Skin epidermis (tissue), 12 donors: ENCODE data around the gene TEDDM1.
"Not testable (repeated sequence)": the region's sequence is repeated elsewhere in the genome, so short reads cannot be mapped to it uniquely, and the experiment has no call there.

Source experiments
- H3K27ac ChIP-seq, 21 experiments: fragments of 200-600 bp; sonication (generic) in 11 of 21; one replicate each; pipeline ENCODE4 v1.5.0; 2020; ENCODE audit warnings: mild to moderate bottlenecking in 3 of 21, inconsistent platforms in 2 of 21, moderate library complexity in 2 of 21
- H3K4me3 ChIP-seq, 7 experiments: fragments of 200-600 bp; sonication (generic) in 2 of 7; one replicate each; pipeline ENCODE4 v1.5.0; 2020; ENCODE audit warnings: inconsistent platforms in 2 of 7, mild to moderate bottlenecking in 2 of 7, moderate library complexity in 1 of 7

The TEDDM1 gene

GRCh38 chr1:182384387-182384960 lies 16.0 kb downstream of the TEDDM1 start:
- Histone ChIP-seq H3K27ac (no peak overlapping the region), H3K4me3 (no peak overlapping the region)

DNA sequence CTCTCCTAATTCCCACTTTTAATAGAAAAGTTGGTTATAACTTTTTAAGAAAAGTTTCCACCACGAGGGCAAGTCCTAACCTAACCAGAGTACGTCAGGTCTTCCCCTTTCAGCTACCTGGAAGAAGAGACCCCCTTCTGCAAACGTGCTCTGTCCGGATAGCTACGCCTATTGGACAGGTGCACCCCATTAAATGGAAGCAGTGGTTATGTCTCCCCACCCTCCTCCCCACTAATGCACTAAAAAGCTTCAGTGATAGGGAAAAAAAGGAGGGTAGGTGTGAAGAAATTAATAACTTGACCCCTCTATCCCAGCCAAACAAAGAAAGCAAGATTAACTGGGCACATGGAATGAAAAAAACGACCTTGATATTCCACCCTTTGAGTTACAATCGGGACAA lies 16.5 kb downstream of the TEDDM1 start:
- no peak overlapping the region for H3K27ac ChIP-seq
- no peak overlapping the region for H3K4me3 ChIP-seq

DNA sequence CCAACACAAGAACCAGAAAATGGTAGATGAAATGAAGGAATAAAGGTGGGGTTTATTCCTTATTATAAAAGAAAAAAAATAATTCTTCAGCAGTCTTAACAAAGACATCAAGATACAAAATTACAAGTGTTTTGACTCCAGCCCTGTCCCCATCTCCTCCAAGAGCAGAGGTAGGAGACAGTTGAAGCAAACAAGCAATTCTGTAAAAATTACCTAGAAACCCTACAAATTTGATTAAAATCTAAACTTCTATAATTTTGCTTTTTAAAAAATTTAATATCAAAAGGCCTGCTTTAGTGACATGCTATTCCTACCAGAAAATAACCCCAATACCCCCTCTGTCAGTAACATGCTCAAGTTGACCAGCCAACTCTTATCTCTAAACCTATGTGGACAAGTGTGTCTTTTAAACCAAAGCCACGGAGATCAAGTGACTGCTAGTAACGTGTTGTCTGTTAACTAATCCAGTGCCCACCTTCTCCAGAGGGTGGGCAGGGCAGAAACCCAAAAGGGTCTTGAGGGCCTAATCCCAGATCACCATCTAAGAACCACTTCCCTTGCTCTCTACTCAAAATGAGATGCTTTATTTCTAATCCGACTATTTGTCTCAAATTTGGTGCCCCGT lies 17.3 kb downstream of the TEDDM1 start:
- no peak overlapping the region for H3K27ac ChIP-seq

DNA sequence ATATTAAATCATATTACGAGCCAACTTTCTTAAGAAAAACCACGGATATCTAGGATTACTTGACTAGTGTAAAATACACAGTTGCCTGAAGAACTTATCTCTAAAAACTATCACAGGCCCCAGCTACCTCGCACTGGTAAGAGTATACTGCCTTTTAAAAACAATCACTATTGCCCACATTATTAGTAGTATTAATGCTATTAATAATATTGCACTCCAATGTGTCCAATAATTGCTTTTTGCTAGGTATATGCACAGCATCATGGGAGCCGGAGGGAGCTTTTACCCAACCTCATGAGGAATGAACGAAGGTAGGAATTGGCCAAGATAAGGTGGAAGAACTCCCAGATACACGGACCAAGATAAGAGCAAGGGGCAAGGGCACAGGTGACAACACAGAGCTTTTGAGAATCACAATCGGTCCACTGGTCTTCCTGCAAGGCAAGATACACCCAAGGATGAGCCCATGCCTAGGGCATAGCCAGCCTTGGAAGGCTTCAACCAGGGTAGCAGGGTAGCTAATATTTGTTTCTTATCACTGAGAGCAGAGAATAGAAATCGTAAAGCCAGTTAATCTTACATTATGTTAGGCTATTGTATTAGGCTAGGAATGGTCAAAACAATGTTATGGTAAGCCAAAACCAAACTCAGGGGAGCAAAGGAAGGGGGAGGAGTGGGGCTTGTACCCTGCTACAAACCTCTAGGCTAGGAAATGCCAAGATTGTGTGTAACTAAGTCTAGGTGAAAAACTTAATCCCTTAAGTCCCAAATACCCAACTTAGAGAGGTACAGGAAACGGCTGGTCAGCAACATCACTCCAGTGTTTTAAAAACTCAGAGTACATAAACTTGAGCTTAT lies 18.3 kb downstream of the TEDDM1 start:
- Histone ChIP-seq H3K4me3 (no peak overlapping the region), H3K27ac (peak overlapping the region in 1 of 21 experiments; percentile 20)

More for the DNA sequence above, 17.3 kb downstream of the TEDDM1 start:
- no peak overlapping the region for H3K4me3 ChIP-seq

- Histone ChIP-seq H3K4me3 (no peak overlapping the region), H3K27ac (peak overlapping the region in 1 of 21 experiments; percentile 49)
These were observed 20.3 kb downstream of the TEDDM1 start for GRCh38 chr1:182380199-182380598.

GRCh38 chr1:182379781-182380180 lies 20.7 kb downstream of the TEDDM1 start:
- not testable (repeated sequence) for H3K4me3 ChIP-seq, H3K27ac ChIP-seq

DNA sequence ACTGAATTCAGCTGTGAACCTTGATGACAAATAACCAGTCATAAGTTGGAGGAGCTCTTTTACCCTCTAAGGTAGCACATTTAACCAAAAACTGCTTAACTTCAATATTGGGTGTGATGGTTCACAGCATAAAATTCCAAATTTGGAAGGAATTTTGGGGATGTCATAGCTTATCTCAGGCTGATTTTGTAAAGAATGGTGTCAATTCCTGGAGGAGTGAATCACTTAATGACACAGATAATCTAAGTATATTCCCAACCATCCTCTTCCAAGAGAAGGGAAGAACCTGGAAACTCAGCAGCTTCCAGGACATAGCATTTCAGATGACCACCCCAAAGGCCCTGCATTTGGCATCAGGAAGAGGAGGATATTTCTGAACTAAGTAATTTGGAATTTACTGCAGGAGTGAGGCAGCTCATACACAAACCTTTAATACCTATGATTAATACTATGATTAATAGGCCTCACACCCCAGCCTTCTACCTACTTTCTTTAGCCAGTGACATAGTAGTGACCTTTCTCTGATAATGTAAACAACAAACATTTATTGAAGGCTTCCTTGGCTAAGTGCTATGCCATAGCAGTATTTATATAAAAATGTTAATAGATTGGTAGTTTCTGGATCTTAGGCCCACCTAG lies 23.4 kb downstream of the TEDDM1 start:
- no peak overlapping the region for H3K4me3 ChIP-seq

DNA sequence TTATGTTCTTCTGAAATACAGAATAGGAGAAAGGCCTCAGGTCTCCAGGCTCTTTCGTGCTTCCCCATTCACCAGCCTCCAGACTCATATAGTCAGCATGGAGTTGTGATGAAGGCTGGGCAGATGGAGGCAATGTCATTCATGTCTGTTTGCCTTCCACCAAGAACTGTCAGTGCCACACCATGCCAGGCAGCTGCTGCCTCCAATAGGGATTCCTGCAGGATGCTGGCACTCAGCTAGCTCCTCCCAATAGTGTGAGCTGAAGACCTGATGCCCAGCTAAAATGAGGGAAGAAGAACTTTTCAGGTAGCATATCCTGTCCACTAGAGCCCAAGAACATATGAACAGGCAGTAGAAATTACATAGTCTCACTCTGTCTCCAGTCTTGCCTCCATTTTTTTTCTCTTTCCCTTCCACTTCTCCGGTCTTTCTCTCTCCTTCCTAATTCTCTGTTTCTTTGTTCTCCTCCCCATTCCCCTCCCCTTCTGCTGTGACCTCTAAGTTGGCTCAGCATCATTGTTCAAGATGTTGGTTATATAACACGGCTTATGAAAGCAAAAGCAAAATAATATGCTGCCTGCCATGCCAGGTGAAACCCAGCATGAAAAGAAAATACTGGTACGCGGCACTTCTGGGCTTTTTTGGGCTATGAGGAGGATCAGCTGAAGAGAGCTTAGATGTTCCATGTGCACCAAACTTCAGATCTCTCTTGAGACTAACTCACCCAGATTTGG lies 26.2 kb downstream of the TEDDM1 start:
- H3K27ac ChIP-seq: peak overlapping the region in 1 of 21 experiments; percentile 20

More for the DNA sequence above, 23.4 kb downstream of the TEDDM1 start:
- no peak overlapping the region for H3K27ac ChIP-seq

DNA sequence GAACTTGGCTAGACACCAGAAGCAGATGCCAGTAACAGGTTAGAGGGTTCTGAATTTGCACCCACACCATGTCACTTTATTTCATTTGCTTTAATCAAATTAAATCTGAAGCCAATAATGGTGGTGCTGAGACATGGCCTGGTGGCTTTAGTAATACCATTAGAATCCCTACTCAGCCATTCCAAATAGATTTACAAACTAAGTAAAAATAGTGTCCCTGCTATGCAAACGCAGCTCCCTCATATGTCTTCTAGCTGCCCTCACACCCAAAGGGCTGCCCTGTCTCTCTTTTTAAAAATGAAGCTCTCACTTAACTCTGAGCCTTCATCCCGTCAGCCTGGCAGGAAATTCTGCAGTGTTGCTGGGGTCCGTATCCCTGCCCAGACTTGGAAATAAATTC lies 29.9 kb downstream of the TEDDM1 start:
- no peak overlapping the region for H3K4me3 ChIP-seq
- H3K27ac ChIP-seq: no peak overlapping the region

More for the DNA sequence above, 26.2 kb downstream of the TEDDM1 start:
- no peak overlapping the region for H3K4me3 ChIP-seq

DNA sequence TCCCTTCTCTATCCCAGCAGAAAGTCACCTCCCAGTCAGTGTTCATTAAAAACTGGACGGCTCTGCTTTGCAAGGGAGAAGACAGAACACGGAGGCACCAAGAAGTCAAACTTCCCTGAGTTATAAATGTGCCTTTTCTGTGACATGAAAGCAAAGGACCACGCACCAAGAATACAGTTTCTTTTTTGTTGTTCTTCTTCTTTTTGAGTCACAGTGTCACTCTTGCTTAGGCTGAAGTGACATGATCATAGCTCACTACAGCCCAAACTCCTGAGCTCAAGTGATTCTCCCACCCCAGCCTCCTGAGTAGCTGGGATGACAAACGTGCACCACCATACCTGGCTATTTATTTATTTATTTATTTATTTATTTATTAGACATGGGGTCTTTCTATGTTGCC lies 31.6 kb downstream of the TEDDM1 start:
- H3K4me3 ChIP-seq: no peak overlapping the region
- peak overlapping the region in 2 of 21 experiments; percentile 20 to 44 for H3K27ac ChIP-seq

- peak overlapping the region in 1 of 21 experiments; percentile 44 for H3K27ac ChIP-seq
- no peak overlapping the region for H3K4me3 ChIP-seq
These were observed 32.1 kb downstream of the TEDDM1 start for GRCh38 chr1:182368358-182368757.

GRCh38 chr1:182367926-182368325 lies 32.5 kb downstream of the TEDDM1 start:
- no peak overlapping the region for H3K27ac ChIP-seq
- no peak overlapping the region for H3K4me3 ChIP-seq

GRCh38 chr1:182366596-182366995 lies 33.9 kb downstream of the TEDDM1 start:
- H3K4me3 ChIP-seq: no peak overlapping the region
- H3K27ac ChIP-seq: no peak overlapping the region

DNA sequence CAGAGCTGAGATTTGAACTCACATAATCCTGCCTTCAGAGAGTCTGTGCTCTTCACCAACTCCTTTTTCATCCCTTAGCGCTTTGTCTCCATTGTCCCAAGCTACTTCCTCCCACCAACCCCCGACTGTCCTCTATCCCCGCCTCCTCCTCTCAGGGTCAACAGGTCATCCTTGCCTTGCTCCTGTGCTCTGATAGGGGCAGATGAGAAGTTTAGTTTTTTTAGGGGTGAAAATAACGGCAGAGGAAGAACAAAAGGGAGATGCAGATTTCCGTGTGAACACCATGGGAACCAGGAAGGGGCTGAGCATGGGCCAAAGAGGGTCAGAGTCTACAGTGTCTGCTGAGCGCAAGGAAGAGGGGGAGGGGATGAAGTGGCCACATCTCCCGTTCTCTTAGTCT lies 40.8 kb downstream of the TEDDM1 start:
- H3K4me3 ChIP-seq: no peak overlapping the region
- H3K27ac ChIP-seq: no peak overlapping the region

DNA sequence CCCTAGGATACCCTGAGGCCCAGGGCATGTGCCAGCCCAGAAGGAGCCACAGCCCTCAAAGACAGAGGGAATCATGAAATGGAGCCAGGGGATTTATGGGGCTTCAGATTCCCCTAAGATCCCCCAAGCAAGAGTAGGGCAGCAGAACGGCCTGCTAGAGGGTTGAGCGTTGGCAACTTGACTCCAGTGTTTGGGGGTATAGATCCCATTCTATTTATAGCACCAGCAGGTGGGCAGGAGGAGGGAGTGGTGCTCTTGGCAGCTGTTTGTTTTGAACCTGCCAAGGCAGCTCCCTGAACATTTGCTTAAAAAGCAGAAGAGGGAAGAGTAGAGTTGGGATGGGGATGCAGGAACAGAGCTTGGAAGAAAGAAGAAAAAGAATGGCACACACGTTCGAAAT lies 42.6 kb downstream of the TEDDM1 start:
- Histone ChIP-seq H3K4me3 (no peak overlapping the region), H3K27ac (no peak overlapping the region)

DNA sequence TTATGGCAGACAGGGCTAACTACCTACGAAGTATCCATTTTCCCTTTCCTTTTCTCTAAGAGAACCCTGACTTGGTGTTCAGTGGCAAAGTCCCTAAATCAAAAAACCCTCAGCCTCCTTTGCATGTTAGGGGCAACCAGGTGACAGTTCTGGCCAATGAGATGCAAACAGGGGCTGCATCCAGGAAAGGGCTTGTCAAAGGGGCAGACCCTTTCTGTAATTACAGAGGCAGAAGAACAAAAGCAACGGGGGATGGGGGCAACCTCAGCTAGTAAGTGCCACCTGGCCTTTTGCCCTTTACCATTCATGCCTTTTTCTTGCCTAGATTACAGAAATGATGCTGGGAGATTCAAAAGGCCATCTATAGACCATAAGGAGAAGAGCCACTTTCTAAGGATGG lies 43.3 kb downstream of the TEDDM1 start:
- no peak overlapping the region for H3K27ac ChIP-seq

DNA sequence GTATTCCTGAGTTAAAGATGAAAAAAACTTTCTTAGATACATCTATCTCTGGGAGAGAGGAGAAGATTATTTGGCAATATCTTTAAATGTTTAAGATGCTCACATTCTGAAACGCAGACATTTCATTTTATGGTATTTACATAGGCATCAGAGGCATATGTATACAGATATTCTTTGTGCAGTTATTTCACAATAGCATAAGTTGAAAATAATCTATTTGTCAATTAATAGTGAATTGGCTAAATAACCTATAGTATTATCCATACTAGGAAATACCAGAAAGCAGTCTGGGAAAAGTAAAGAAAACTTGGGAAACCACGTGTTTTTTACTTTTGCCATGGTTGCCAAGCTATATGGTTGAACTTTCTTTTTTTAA lies 44.8 kb downstream of the TEDDM1 start:
- Histone ChIP-seq H3K4me3 (no peak overlapping the region), H3K27ac (no peak overlapping the region)

More for the DNA sequence above, 43.3 kb downstream of the TEDDM1 start:
- H3K4me3 ChIP-seq: no peak overlapping the region

GRCh38 chr1:182351790-182352364 lies 48.6 kb downstream of the TEDDM1 start:
- H3K4me3 ChIP-seq: no peak overlapping the region
- H3K27ac ChIP-seq: no peak overlapping the region

GRCh38 chr1:182350839-182351238 lies 49.6 kb downstream of the TEDDM1 start:
- no peak overlapping the region for H3K4me3 ChIP-seq
- H3K27ac ChIP-seq: no peak overlapping the region
